ENCODE measurements around the gene CLPX. TPM values are rescaled to one million over a fixed set of nuclear protein-coding genes. Genes with fewer than 3 reads are reported as not detected.
"Not testable (repeated sequence)": the region's sequence is repeated elsewhere in the genome, so short reads cannot be mapped to it uniquely, and the experiment has no call there.

CLPX gene
- total RNA-seq, result 10 to 100 TPM; 40.1 to 68.8 (median 55.6) TPM

GRCh38 chr15:65184868-65185717, at the start of gene CLPX:
Gene CLPX (minus strand): TSS chr15:65185342. CDS start chr15:65185153, 189 bp downstream.
- Histone ChIP-seq H3K4me1 (peaks cover 0 to 50% (median 9%) of the 10 kb centered on the region in 3 donors), H3K27ac (peak within 1 kb of the TSS; percentile 82 to 97 (median 96)), H3K4me3 (peak within 1 kb of the TSS; percentile 81 to 82), H3K9me3 (no peaks in the 10 kb centered on the region), H3K27me3 (no peaks in the 10 kb centered on the region), H3K36me3 (peaks cover 0 to under 1% of the 10 kb centered on the region in 2 donors)
- ATAC-seq, result peak; percentile 95
- 0% methylated on average over 1 to 4 of the region's 70 CpGs for WGBS, 2 donors (ENCODE audit: low coverage in 1 of 2)
- TF ChIP-seq CTCF (IDR thresholded peaks at IDR 0.05) (peak in 1 of 4 experiments; percentile 14), POLR2A (IDR thresholded peaks at IDR 0.05) (peak in 1 of 2 donors; percentile 56), POLR2AphosphoS5 (IDR thresholded peaks at IDR 0.05) (peak; percentile 86), EP300 (IDR thresholded peaks at IDR 0.05) (no peak)

GRCh38 chr15:65233696-65234095, 48.6 kb upstream of the CLPX start:
- Histone ChIP-seq H3K27me3 (no peaks in the 10 kb centered on the region), H3K36me3 (no peaks in the 10 kb centered on the region), H3K9me3 (no peaks in the 10 kb centered on the region), H3K27ac (no peak overlapping the region), H3K4me3 (no peak overlapping the region), H3K4me1 (no peaks in the 10 kb centered on the region)
- TF ChIP-seq POLR2AphosphoS5 (IDR thresholded peaks at IDR 0.05), result no peak
- TF ChIP-seq CTCF (IDR thresholded peaks at IDR 0.05), result no peak
- TF ChIP-seq EP300 (IDR thresholded peaks at IDR 0.05), result no peak
- TF ChIP-seq POLR2A (IDR thresholded peaks at IDR 0.05), result no peak
- ATAC-seq, result no peak
- WGBS, 2 donors (ENCODE audit: low coverage in 1 of 2), result 56 to 78% methylated on average over 4 to 5 of the region's 5 CpGs

- Histone ChIP-seq H3K4me1 (no peaks in the 10 kb centered on the region), H3K27ac (no peak overlapping the region), H3K4me3 (no peak overlapping the region), H3K9me3 (no peaks in the 10 kb centered on the region), H3K27me3 (no peaks in the 10 kb centered on the region), H3K36me3 (no peaks in the 10 kb centered on the region)
- TF ChIP-seq EP300 (IDR thresholded peaks at IDR 0.05) (no peak), POLR2A (IDR thresholded peaks at IDR 0.05) (no peak), CTCF (IDR thresholded peaks at IDR 0.05) (no peak), POLR2AphosphoS5 (IDR thresholded peaks at IDR 0.05) (no peak)
- WGBS, 2 donors (ENCODE audit: low coverage in 1 of 2), result 82 to 86% methylated on average over 1 to 3 of the region's 3 CpGs
- no peak for ATAC-seq
Measured at GRCh38 chr15:65232520-65232919, 47.4 kb upstream of the CLPX start.

- TF ChIP-seq POLR2A (IDR thresholded peaks at IDR 0.05) (no peak), POLR2AphosphoS5 (IDR thresholded peaks at IDR 0.05) (no peak), CTCF (IDR thresholded peaks at IDR 0.05) (no peak), EP300 (IDR thresholded peaks at IDR 0.05) (no peak)
- H3K36me3 ChIP-seq, result no peaks in the 10 kb centered on the region
- no peak overlapping the region for H3K27ac ChIP-seq
- WGBS, 2 donors (ENCODE audit: low coverage in 1 of 2), result 93 to 94% methylated on average over 3 to 5 of the region's 10 CpGs
- no peak for ATAC-seq
- no peak overlapping the region for H3K4me3 ChIP-seq
- H3K4me1 ChIP-seq, result no peaks in the 10 kb centered on the region
- no peaks in the 10 kb centered on the region for H3K9me3 ChIP-seq
- H3K27me3 ChIP-seq, result no peaks in the 10 kb centered on the region
Measured at GRCh38 chr15:65231306-65231705, 46.2 kb upstream of the CLPX start.

GRCh38 chr15:65226901-65227300, 41.8 kb upstream of the CLPX start:
- not testable (repeated sequence) for H3K4me1 ChIP-seq, H3K9me3 ChIP-seq, H3K27me3 ChIP-seq, H3K27ac ChIP-seq, H3K36me3 ChIP-seq, ATAC-seq, H3K4me3 ChIP-seq
- no CpG with 5 or more reads among the region's 10 CpGs for WGBS, 2 donors (ENCODE audit: low coverage in 1 of 2)
